Measurements from ENCODE around the gene BEAN1. TPM values are rescaled to one million over a fixed set of nuclear protein-coding genes. Genes with fewer than 3 reads are reported as not detected.

BEAN1 gene
- polyA plus RNA-seq, 1 of the 3 experiments (the other 2 are of a cell fraction) = 0.07 TPM

DNA sequence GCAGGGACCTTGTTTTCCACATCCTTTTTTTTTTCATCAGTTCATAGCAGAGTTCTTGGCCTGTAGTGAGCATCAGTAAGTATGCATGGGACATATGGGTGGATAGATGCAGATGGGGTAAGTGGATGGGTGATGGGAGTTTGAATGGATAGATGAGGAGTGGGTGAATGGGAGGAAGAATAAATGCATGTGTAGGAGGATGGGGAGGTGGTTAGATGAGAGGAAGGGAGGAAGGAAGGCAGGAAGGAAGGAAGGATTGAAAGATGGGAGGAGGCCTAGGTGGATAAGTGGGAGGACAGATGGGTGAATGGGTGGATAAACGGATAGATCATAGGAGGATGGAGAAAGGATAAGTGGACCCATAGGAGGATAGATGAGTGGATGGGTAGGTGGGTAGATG lies 3.9 kb upstream of the BEAN1 start:
- Histone ChIP-seq H3K36me3 (replicated peaks in 1 of 2; ENCODE audit: control insufficient read depth in 1 of 2, insufficient read depth in 2 of 2, low read length in 1 of 2) (no peaks in the 10 kb centered on the region), H2AFZ (ENCODE audit: low read depth) (no peak overlapping the region), H3K27me3 (ENCODE audit: insufficient read depth) (peaks cover 25% of the 10 kb centered on the region), H3K9ac (no peak overlapping the region), H3K79me2 (ENCODE audit: insufficient read depth) (no peaks in the 10 kb centered on the region), H4K20me1 (ENCODE audit: insufficient read depth) (no peaks in the 10 kb centered on the region), H3F3A (replicated peaks; ENCODE audit: insufficient read depth) (no peaks in the 10 kb centered on the region), H3K4me2 (no peak overlapping the region), H3K4me3 (ENCODE audit: low read depth in 2 of 2, low read length in 1 of 2) (no peak overlapping the region), H3K4me1 (ENCODE audit: control insufficient read depth in 1 of 2, insufficient read depth in 2 of 2, low read depth in 1 of 2, low read length in 1 of 2) (peaks cover 0 to 11% of the 10 kb centered on the region in 2 experiments; a peak in 1 of 4 replicates), H3K27ac (ENCODE audit: low read depth in 2 of 2, low read length in 1 of 2) (no peak overlapping the region), H3K9me2 (no peaks in the 10 kb centered on the region), H3K9me3 (no peaks in the 10 kb centered on the region)
- TF ChIP-seq NRF1 (IDR thresholded peaks at IDR 0.05; ENCODE audit: low read depth, low read length) = no peak
- WGBS (ENCODE audit: low lambda C conversion rate) = 90% methylated on average over 1 of the region's 1 CpG
- no peak for DNase-seq
- ChIA-PET CTCF (interaction anchor here (1.2 kb wide), 1 partner anchor 17 kb away, joined by 4 read pairs; no protein-coding TSS in a partner anchor), POLR2A (no interaction called here)

DNA sequence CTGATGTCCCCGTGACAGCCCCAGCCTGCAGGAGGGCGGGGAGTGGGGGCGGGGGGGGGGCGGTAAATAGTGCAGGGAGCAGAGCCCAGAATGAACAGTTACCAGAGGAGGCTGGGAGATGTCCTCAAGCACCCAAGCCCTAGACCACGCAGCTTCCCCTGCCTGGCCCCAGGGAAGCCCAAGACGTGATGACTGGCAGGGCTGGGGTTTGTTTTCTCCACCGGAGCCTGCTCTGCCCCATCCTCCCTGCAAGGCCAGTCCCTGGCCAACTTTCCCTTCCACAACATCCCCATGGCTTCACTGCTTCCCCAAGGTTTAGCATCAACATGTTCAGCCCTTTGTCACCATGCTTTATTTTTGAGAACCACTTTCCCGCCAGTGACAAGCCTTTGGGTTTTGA lies 1.4 kb upstream of the BEAN1 start:
- no peak overlapping the region for H3K9ac ChIP-seq
- no peak overlapping the region for H3K4me3 ChIP-seq (ENCODE audit: low read depth in 2 of 2, low read length in 1 of 2)
- H3F3A ChIP-seq (replicated peaks; ENCODE audit: insufficient read depth) = peaks cover 3% of the 10 kb centered on the region
- POLR2A ChIA-PET = no interaction called here
- no peak overlapping the region for H3K4me2 ChIP-seq
- H4K20me1 ChIP-seq (ENCODE audit: insufficient read depth) = no peaks in the 10 kb centered on the region
- no peaks in the 10 kb centered on the region for H3K9me2 ChIP-seq
- H3K79me2 ChIP-seq (ENCODE audit: insufficient read depth) = no peaks in the 10 kb centered on the region
- no peaks in the 10 kb centered on the region for H3K9me3 ChIP-seq
- no peak overlapping the region for H3K27ac ChIP-seq (ENCODE audit: low read depth in 2 of 2, low read length in 1 of 2)
- H3K36me3 ChIP-seq (replicated peaks in 1 of 2; ENCODE audit: control insufficient read depth in 1 of 2, insufficient read depth in 2 of 2, low read length in 1 of 2) = no peaks in the 10 kb centered on the region
- TF ChIP-seq RXRA (IDR thresholded peaks at IDR 0.05; ENCODE audit: borderline replicate concordance, low read depth) = no peak
- TF ChIP-seq, protein P1, sequence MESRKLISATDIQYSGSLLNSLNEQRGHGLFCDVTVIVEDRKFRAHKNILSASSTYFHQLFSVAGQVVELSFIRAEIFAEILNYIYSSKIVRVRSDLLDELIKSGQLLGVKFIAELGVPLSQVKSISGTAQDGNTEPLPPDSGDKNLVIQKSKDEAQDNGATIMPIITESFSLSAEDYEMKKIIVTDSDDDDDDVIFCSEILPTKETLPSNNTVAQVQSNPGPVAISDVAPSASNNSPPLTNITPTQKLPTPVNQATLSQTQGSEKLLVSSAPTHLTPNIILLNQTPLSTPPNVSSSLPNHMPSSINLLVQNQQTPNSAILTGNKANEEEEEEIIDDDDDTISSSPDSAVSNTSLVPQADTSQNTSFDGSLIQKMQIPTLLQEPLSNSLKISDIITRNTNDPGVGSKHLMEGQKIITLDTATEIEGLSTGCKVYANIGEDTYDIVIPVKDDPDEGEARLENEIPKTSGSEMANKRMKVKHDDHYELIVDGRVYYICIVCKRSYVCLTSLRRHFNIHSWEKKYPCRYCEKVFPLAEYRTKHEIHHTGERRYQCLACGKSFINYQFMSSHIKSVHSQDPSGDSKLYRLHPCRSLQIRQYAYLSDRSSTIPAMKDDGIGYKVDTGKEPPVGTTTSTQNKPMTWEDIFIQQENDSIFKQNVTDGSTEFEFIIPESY (IDR thresholded peaks at IDR 0.05; ENCODE audit: borderline replicate concordance, low read depth) = no peak
- TF ChIP-seq MXI1 (IDR thresholded peaks at IDR 0.05; ENCODE audit: low read depth, low read length) = no peak
- no peak for TF ChIP-seq ELF1 (IDR thresholded peaks at IDR 0.05)
- TF ChIP-seq, protein P2, sequence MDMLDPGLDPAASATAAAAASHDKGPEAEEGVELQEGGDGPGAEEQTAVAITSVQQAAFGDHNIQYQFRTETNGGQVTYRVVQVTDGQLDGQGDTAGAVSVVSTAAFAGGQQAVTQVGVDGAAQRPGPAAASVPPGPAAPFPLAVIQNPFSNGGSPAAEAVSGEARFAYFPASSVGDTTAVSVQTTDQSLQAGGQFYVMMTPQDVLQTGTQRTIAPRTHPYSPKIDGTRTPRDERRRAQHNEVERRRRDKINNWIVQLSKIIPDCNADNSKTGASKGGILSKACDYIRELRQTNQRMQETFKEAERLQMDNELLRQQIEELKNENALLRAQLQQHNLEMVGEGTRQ (IDR thresholded peaks at IDR 0.05; ENCODE audit: borderline replicate concordance, low read depth, low read length) = no peak
- CTCF ChIA-PET = interaction anchor here (0.8 to 6.3 kb wide), 2 partner anchors 17 to 19 kb away, joined by 3 to 28 read pairs; no protein-coding TSS in a partner anchor
- H3K27me3 ChIP-seq (ENCODE audit: insufficient read depth) = peaks cover 46% of the 10 kb centered on the region
- no peak for DNase-seq
- H3K4me1 ChIP-seq (ENCODE audit: control insufficient read depth in 1 of 2, insufficient read depth in 2 of 2, low read depth in 1 of 2, low read length in 1 of 2) = peaks cover 0 to 11% of the 10 kb centered on the region in 2 experiments; a peak in 1 of 4 replicates
- H2AFZ ChIP-seq (ENCODE audit: low read depth) = no peak overlapping the region
- 58% methylated on average over 8 of the region's 8 CpGs for whole genome bisulfite sequencing (ENCODE audit: low lambda C conversion rate)

Measured in SK-N-SH (cell line).